Astrocyte of the cerebellum (primary cell): ENCODE measurements around the gene HOXA13.
A peak's percentile ranks its signal among the peaks of the same experiment; 100 is the strongest.

Experiments used
- DNase-seq: peaks from one replicate; pipeline ENCODE4 v3.0.0-alpha.2; 2011; ENCODE audit warnings: low read depth
- H3K4me3 ChIP-seq: 2 replicates; pipeline ENCODE4 v1.5.1; 2011; ENCODE audit warnings: mild to moderate bottlenecking, low read depth, low read length, moderate library complexity
- in situ Hi-C: cut with HindIII; loops from 2 replicates; pipeline ENCODE4 v1.10.0; 2017; ENCODE audit warnings: low sequenced_read_pairs
- TF ChIP-seq, protein P1 (sequence below): IDR thresholded peaks from 2 replicates; pipeline ENCODE4 v1.5.1; 2012; ENCODE audit warnings: low read length, low read depth, moderate library complexity, mild to moderate bottlenecking; ENCODE audit errors: missing control alignments

HOXA13 gene

GRCh38 chr7:27212497-27213432 lies 12.9 kb upstream of the HOXA13 start:
- TF ChIP-seq, protein P1, sequence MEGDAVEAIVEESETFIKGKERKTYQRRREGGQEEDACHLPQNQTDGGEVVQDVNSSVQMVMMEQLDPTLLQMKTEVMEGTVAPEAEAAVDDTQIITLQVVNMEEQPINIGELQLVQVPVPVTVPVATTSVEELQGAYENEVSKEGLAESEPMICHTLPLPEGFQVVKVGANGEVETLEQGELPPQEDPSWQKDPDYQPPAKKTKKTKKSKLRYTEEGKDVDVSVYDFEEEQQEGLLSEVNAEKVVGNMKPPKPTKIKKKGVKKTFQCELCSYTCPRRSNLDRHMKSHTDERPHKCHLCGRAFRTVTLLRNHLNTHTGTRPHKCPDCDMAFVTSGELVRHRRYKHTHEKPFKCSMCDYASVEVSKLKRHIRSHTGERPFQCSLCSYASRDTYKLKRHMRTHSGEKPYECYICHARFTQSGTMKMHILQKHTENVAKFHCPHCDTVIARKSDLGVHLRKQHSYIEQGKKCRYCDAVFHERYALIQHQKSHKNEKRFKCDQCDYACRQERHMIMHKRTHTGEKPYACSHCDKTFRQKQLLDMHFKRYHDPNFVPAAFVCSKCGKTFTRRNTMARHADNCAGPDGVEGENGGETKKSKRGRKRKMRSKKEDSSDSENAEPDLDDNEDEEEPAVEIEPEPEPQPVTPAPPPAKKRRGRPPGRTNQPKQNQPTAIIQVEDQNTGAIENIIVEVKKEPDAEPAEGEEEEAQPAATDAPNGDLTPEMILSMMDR: no peak
- no peak for DNase-seq
- in situ Hi-C loops: loop anchor here (25.0 kb wide), 1 partner anchor 375 kb away; no protein-coding TSS in a partner anchor
- H3K4me3 ChIP-seq: no peak overlapping the region

GRCh38 chr7:27211764-27212204 lies 11.9 kb upstream of the HOXA13 start:
- no peak overlapping the region for H3K4me3 ChIP-seq
- DNase-seq: no peak
- TF ChIP-seq, protein P1: no peak
- in situ Hi-C loops: loop anchor here (25.0 kb wide), 1 partner anchor 376 kb away; no protein-coding TSS in a partner anchor

DNA sequence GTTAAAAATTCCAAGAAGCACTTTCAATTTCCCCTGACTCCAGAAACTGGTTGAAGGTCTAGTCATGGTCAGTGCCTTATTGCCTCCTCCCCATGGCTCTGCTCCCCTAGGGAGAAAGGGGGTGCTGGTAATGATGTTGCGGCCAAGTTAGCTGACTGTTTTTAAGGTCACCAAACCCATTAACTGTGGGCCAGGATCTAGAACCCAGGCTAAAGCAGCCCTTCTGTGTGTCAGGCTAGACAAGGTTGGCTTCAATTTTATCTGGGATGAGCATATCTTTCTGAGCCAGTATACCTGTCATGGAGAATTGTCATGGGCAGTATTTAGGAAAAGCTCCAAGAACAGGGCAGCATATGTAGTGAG lies 11.2 kb upstream of the HOXA13 start:
- in situ Hi-C loops: loop anchor here (25.0 kb wide), 1 partner anchor 376 kb away; no protein-coding TSS in a partner anchor
- H3K4me3 ChIP-seq: no peak overlapping the region
- TF ChIP-seq, protein P1: no peak
- DNase-seq: no peak

DNA sequence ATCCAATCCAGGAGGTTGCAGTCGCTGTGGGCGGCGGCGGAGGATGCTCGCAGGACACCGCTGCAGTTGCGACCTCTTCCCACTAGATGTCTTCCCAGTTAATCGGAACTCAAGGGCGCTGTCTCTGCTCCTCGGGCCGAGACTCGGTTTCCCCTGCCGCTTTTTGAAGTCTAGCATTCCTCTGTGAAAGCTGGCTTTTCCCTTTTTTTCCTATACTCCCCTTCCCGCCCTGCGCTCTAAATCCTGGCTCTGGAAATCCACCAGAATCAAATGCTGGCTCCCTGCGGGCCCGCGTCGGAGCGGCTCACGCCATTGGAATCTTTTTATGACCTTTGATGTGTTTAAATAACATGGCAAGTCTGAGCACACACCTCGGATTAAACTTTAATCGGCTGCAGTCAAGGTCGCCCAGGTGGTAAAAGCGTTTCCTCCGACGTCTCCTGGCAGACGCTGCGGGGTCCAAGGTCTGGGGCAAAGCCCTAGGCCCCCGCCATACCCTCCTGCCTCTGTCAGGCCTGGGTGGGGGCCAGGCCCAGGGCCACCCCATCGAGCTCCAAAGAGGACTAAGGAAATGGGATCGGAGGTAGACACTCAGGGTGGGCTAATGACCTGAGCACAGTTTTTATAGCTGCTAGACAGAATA lies 10.7 kb upstream of the HOXA13 start:
- H3K4me3 ChIP-seq: peak overlapping the region; percentile 21
- in situ Hi-C loops: loop anchor here (25.0 kb wide), 1 partner anchor 377 kb away; no protein-coding TSS in a partner anchor
- peak; percentile 8 for DNase-seq
- TF ChIP-seq, protein P1: peak; percentile 83

DNA sequence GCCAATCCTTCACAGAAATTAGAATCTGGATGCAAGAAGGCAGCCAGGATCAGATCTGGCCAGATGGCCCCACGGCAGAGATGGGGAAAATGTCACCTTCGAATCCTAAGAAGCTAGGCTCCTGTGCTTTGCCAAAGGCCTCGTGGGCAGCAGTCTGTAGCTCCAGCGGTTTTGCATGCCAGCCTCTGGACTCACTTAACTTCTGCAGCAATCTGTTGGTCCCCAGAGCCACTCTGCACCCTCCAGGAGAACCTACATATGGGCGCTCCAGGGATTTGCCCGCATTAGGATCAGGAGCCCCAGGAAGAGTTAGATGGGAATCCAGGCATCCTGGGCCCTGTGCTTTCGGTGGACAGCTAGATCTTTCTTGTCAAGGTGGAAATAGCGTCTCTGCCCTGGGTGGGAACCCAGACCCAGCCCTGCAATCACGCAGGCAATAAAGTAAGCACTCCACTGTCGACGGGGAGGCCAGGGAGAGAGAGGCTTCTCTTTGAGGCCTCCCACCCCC lies 10.1 kb upstream of the HOXA13 start:
- DNase-seq: no peak
- H3K4me3 ChIP-seq: no peak overlapping the region
- TF ChIP-seq, protein P1: no peak
- in situ Hi-C loops: loop anchor here (5.0 to 25.0 kb wide), 2 partner anchors 377 to 702 kb away; no protein-coding TSS in a partner anchor

GRCh38 chr7:27208998-27209397 lies 9.1 kb upstream of the HOXA13 start:
- H3K4me3 ChIP-seq: no peak overlapping the region
- TF ChIP-seq, protein P1: no peak
- DNase-seq: no peak
- in situ Hi-C loops: loop anchor here (5.0 to 25.0 kb wide), 2 partner anchors 378 to 703 kb away; no protein-coding TSS in a partner anchor
